ENCODE measurements around the gene UVRAG.
"Not testable (repeated sequence)": the region's sequence is repeated elsewhere in the genome, so short reads cannot be mapped to it uniquely, and the experiment has no call there.

UVRAG gene

DNA sequence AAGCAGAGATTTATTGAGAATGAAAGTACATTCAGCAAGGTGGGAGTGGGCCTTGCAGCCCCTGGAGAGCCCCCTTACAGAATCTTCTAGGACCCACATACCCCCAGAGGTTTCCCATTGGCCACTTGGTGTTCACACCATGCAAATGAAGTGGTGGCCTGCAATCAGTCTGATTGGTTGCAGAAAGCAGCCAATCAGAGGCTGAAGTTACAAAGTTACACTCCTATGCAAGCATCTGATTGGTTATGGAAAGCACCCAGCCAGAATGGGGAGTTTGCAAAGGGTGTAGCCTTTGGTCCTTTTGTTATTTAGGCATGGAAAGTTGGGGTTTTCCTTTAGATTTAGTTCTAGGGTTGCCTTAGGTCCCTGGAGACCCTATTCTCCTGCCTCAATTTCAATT, 34.9 kb downstream of the UVRAG start:
- no peak for DNase-seq

DNA sequence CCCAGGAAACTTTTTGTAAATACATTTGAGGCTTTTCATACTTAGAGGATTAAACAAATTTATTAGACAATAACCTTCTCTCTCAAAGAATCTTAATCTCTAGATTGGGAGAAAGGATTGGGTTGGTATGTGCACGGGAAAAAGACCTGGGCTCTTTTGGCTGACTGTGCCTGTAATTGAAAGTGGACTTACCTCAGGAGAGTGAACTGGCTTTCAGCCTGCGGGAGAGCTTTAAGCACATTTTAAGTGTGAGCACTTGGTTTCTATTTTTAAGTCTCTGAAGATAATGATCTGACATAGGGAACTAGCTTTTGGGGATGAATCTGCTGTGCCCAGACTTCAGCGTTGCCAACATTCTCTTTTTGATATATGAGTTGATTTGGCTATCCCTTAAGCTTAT, 35.8 kb downstream of the UVRAG start:
- no peak for DNase-seq

- no peak for DNase-seq
Measured at GRCh38 chr11:75851203-75851602, 36.2 kb downstream of the UVRAG start.

- no peak for DNase-seq
Measured at GRCh38 chr11:75852406-75853017, 37.5 kb downstream of the UVRAG start.

- not testable (repeated sequence) for DNase-seq
Measured at GRCh38 chr11:75853563-75853962, 38.6 kb downstream of the UVRAG start.

DNA sequence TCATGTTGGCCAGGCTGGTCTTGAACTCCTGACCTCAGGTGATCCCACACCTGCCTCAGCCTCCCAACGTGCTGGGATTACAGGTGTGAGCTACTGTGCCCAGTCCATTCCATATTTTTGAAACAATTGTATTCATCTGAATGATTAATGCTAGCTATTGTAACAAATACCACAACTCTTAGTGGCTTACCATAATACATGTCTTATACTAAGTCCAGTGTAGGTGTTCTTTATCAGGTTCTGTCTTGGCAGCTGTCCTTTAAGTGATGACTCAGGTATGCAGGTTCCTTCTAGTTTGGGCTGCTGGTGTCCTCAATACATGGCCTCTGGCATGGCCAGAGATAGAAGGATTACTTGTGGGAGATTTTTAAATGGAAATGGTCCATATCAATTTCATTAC, 39.0 kb downstream of the UVRAG start:
- DNase-seq = no peak

DNA sequence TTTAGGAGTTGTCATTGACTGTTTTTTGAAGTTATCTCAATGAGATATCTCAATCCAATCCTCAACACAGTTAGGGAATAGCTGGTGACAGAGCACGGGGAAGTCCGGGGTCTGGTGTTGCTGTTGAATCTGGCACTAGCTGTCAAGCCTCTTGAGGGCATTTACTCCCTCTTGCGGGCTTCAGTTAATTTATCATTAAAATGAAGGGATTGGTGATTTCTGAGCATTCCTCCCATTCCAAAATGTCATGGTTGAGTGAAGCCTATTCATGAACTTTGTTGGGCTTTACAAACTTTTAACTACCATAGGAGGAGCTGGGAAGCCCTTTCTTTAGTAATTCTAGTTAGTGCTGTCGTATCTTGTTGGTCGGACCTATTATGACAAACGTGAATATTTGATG, 40.2 kb downstream of the UVRAG start:
- DNase-seq = no peak

GRCh38 chr11:75856912-75857311, 41.9 kb downstream of the UVRAG start:
- no peak for DNase-seq

GRCh38 chr11:75858042-75858441, 43.0 kb downstream of the UVRAG start:
- DNase-seq = no peak

DNA sequence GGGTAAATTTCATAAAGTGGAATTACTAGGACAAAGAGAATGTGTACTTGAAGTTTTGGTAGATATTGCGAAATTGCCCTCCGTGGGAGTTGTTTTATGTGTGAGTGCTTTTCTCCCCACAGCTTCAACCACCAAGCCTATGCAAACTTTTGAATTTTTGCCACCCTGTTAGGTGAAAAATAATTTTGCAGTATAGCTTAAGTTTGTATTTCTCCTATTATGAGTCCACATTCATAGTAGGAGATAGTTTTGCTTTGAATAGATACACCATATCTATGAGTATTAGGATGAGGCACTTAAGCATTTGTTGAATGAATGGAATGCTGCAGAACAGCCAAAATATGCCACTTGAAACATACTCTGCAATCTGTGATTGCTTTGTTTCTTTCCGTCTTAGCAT, 43.6 kb downstream of the UVRAG start:
- no peak for DNase-seq

GRCh38 chr11:75859614-75860013, 44.6 kb downstream of the UVRAG start:
- no peak for DNase-seq

DNA sequence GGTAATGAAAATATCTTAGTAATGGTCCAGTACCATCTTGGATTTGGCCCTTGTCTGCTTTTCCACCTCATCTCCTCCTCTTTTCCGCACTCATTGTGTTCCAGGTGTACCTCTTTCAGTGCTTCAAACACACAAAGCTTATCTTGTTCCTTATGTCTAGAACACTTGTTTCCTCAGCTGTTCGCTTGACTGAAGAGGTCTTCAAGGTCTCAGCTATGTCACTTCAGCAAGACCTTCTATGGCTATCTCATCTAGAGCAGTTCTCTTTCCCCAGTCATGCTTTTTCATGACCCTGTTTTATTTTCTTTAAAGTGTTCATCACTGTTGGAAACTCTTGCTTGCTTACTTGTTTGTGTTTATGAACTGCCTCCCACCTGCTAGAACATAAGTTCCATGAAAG, 47.4 kb downstream of the UVRAG start:
- no peak for DNase-seq

DNA sequence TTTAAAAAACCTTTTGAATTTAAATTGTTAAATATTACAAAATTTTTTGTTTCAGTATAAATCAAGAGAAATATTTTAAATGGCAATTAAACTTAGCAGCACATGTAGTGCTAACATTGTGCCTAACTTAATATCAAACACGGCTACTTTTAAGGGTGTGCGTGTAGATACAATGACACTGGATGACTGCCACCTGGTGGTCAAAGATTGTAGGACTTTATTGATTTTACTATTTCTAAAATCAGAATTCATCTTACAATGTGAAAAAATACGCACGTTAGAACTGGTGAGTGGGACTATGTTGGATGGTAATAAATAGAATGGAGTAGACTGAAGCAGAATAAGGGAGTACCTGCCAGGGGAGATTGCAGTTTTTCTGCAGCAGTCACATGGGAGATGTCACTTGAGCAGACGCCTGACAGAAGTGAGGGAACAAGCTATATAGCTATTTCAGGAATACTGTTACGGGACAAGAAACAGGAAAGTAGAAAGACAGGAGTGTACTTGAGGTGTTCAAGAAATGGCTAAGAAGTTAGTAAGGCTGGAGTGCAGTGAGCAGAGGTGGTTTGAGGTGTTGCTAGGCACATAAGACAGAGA, 52.9 kb downstream of the UVRAG start:
- no peak for DNase-seq

DNA sequence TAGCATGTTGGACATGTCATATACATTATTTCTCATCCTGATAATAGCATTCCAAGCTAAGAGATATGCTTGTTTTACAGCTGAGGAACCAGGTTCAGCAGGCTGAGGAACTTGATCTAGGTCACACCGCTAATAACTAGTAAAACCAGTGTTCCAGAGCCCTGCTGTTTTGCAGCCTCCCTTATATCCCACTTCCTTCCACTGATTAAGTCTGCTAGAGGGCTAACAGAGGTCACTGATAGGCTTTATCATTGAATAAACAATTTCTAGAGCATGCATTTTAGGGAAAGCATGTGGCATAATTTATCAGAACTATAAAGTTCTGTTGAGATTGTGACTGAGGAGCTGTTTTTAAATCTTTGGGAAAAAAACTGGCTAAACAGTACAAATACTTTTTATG, 54.0 kb downstream of the UVRAG start:
- no peak for DNase-seq

DNA sequence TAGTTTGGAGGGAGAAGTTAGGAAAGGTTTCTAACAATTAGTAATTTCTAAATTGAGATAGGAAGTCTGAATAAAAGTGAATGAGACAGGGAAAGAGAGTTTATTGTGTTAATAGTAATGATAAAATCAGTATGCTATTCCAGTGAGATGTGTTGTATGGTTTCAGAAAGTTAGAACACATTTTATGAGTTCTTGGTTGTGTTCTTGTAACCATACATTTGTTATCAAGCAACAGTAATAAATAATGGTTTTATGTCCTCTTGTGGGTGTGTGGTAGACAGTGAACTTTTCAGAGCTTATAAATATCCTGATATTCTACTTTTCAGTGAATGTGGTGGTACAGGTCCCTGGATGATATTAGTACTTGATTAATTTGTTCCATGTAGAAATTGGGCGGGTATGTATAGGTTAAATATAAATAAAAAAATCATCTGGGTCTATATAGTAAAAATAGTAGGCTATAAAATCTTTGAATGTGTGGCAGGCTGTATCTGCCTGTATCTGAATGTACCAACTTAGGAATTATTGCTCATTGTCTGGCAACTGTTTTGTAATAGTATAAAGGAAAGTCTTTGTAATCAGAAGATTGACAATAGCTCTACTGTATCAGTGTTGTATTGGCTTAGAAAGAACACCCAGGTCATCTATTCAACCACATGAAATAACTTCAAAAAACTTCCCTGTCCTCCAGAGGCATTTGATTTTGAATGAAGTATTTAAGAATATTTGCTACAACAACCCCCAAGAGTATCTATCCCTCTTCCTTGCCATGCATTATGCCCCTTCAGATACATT, 54.8 kb downstream of the UVRAG start:
- DNase-seq = no peak

DNA sequence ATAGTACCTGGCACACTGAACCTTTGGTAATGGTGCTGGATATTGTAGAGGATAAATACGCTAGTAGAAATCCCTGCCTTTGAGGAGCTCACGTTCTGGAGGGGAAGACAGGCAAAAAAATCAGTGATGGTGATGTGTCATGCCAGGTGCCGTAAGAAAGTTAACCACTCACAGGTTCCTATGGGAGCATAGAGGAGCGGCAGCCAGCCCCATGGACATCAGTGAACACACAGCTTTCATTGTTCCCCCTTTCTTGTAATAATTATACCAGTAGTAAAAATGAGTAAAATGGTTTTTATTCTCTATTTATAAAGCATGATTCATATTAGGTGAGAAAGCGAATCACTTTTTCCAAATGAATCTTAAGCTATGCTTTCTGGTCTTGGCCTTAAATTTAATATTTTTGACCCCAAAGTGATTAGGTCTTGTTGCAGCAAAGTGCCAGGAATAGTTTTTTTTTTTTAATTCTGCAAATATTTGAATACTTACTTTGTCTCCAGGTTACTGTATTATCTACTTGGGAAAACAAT, 57.9 kb downstream of the UVRAG start:
- no peak for DNase-seq

DNA sequence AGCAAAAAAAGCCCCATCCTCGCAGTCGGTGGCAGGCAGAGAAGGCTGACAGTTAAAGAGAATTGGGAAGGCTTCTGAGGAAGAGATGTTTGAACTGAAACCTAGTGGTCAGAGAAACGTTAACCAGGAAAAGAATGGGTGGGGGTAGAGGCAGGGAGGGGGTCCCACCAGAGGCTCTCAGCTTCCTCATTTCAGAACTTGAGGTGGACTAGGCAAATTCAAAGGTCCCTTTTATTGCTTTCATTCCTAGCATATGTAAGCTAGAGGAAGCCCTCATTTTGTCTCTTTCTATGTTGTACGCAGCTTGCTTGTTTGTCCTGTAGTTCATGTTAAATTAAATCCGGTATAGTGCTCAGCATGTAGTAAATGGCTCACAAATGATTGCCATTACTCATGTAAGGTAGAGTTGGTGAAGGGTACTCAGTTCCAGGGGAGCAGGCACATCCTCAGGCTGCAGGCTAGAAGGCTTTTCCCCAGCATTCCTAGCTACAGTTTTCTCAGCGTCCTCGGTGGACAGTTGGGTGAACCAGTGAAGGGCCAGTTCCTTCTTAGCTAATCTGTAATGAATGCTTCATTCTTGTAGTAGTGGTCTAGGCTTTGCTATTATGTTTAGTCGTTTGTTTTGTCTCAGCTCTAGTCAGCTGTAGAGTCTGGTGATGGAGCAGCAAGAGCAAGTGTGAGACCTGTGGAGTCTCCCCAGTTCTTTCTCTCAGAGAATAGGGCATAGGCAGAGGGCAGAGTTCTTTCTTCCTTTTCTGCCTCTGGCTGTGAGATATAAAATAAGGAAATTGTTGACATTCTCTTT, 58.6 kb downstream of the UVRAG start:
- DNase-seq = no peak

DNA sequence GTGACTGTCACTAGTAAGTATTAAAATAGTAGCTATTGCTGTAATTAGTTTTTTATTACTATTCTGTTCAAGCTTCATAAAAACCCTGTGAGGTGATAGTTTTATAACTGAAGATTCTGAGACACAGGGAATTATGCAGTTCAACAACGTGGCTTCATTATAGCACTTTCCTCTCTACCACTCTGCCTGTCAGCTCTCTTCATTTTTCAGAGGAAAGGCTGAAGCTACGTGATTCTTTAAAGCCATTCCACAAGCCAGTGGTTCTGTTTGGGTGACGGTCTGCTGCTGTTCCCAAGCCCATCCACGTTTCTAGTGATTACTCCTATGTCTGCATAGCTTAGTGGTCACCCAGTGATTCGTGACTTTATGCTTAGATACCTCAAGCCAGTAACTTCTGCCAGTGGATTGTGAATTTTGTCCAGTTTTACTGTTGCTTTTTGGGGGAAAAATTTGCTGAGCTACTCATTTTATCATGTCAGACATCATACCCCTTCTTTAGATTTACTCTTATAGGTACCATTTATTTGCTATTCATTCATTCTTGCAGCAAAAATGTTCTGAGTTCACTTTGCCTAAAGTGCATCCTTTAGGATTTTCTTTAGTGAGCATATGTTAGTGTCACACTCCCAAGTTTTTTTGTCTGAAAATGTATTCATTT, 59.8 kb downstream of the UVRAG start:
- DNase-seq = no peak

GRCh38 chr11:75877327-75877726, 62.3 kb downstream of the UVRAG start:
- DNase-seq = not testable (repeated sequence)

- DNase-seq = not testable (repeated sequence)
Measured at GRCh38 chr11:75877931-75878330, 62.9 kb downstream of the UVRAG start.

DNA sequence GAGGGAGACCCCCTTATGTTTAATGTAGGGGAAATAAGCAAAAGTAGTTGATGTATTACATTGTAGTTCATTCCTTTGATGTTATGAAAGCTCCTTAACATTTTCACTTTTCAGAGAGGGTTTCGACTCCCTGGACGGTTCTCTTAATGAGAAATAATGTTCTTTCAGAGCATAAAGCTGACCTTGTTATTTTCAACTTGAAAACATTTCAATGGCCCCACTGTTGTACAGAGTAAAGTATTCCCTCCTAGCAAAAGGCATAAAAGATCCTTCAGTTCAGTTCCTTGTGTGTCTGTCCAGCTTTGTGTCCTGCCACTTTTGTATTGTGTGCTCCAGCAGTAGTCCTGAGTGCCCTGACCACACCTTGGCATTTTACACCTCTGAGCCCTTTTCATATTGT, 63.9 kb downstream of the UVRAG start:
- no peak for DNase-seq

- no peak for DNase-seq
Measured at GRCh38 chr11:75879737-75880136, 64.7 kb downstream of the UVRAG start.

DNA sequence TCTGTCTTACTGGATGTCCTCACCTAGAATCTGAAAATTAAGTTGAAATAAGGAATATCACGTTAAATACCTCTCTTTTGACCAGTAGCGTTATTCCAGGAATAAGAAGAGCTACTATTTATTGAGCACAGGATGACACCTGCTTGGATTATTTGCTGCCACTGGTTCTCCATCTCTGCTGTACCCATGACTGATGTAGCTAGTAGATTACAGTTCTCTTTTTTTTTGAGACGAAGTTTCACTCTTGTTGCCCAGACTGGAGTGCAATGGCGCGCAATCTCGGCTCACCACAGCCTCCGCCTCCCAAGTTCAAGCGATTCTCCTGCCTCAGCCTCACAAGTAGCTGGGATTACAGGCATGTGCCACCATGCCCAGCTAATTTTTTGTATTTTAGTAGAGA, 65.3 kb downstream of the UVRAG start:
- DNase-seq = not testable (repeated sequence)
